A673 (cell line): ENCODE data around the gene TAF4. TPM values are rescaled to one million over a fixed set of nuclear protein-coding genes. Genes with fewer than 3 reads are reported as not detected.
"Not testable (repeated sequence)": the region's sequence is repeated elsewhere in the genome, so short reads cannot be mapped to it uniquely, and the experiment has no call there.

Experiments used
- BruUV-seq: library from RNA; stranded (reverse); fragments of 400-500 nt; replicated peaks from 2 replicates; lab custom pipeline; 2021; lab: Mats Ljungman, UMichigan
- CTCF ChIA-PET: fragments of 300-600 bp; sonication (Branson Sonifier 250); formaldehyde crosslinking; loops from one replicate; lab custom pipeline; 2022; ENCODE audit warnings: antibody characterized with exemption; lab: Charles Lee
- POLR2A ChIA-PET: fragments of 300-600 bp; sonication (Branson Sonifier 250); formaldehyde crosslinking; loops from one replicate; lab custom pipeline; 2022; ENCODE audit warnings: antibody characterized with exemption; ENCODE audit not compliant: low non-redundant PET; lab: Charles Lee
- DNase-seq: peaks from one replicate; pipeline ENCODE4 v3.0.0-alpha.2; 2015; ENCODE audit warnings: low spot score
- H3K27ac ChIP-seq: fragments of 200-600 bp; sonication (generic); 2 replicates; pipeline ENCODE4 v1.5.1; 2016; ENCODE audit warnings: mixed run types, low read depth, mild to moderate bottlenecking, mixed read lengths, antibody characterized with exemption, low read length; ENCODE audit not compliant: poor library complexity, severe bottlenecking
- H3K27me3 ChIP-seq: fragments of 200-600 bp; sonication (generic); replicated peaks from 2 replicates; pipeline ENCODE4 v1.6.1; 2017; ENCODE audit warnings: mixed run types, low read depth, mild to moderate bottlenecking, mixed read lengths, antibody characterized with exemption, low read length; ENCODE audit not compliant: insufficient read depth, poor library complexity
- H3K36me3 ChIP-seq: fragments of 200-600 bp; sonication (generic); 2 replicates; pipeline ENCODE4 v1.6.1; 2016; ENCODE audit warnings: mixed run types, mild to moderate bottlenecking, mixed read lengths, antibody characterized with exemption, low read length; ENCODE audit not compliant: insufficient read depth, poor library complexity, severe bottlenecking
- H3K4me1 ChIP-seq: fragments of 200-600 bp; sonication (generic); 2 replicates; pipeline ENCODE4 v1.6.1; 2017; ENCODE audit warnings: mixed run types, mild to moderate bottlenecking, mixed read lengths, antibody characterized with exemption, low read length; ENCODE audit not compliant: insufficient read depth, poor library complexity, severe bottlenecking
- H3K4me3 ChIP-seq: fragments of 200-600 bp; sonication (generic); 2 replicates; pipeline ENCODE4 v1.5.1; 2016; ENCODE audit warnings: low read depth, mixed run types, mild to moderate bottlenecking, mixed read lengths, low read length; ENCODE audit not compliant: poor library complexity, severe bottlenecking
- H3K9me3 ChIP-seq: fragments of 200-600 bp; sonication (generic); 2 replicates; pipeline ENCODE4 v1.6.1; 2016; ENCODE audit warnings: mixed run types, low read depth, mild to moderate bottlenecking, mixed read lengths, antibody characterized with exemption, low read length; ENCODE audit not compliant: poor library complexity, severe bottlenecking
- CTCF ChIP-seq: fragments of 300-800, 200-600 bp; sonication (generic); conservative IDR thresholded peaks from 2 replicates; pipeline ENCODE4 v1.5.1; 2017; ENCODE audit warnings: low read depth, mild to moderate bottlenecking, antibody characterized with exemption, low read length, moderate library complexity, mixed read lengths
- EZH2 ChIP-seq: fragments of 200-600 bp; sonication (generic); IDR thresholded peaks from 2 replicates; pipeline ENCODE4 v1.6.1; 2017; ENCODE audit warnings: borderline replicate concordance, low read depth, mild to moderate bottlenecking, mixed read lengths, antibody characterized with exemption, low read length; ENCODE audit not compliant: poor library complexity, severe bottlenecking
- intact Hi-C: fragments of 100-400 bp; cut with micrococcal nuclease; formaldehyde crosslinking; loops from one replicate; pipeline ENCODE4 v1.10.0; 2022; ENCODE audit not compliant: unreplicated experiment
- total RNA-seq: library from RNA; stranded (reverse); gene quantifications from 2 replicates; pipeline ENCODE4 v1.2.3, GENCODE V29; 2021

TAF4 gene
- total RNA-seq, 1 experiment from 2014 or later: 37.0 TPM

GRCh38 chr20:61972636-61973508 lies 92.8 kb downstream of the TAF4 start:
- DNase-seq: no peak
- intact Hi-C loops: no loop called here
- Histone ChIP-seq H3K9me3 (no peaks in the 10 kb centered on the region), H3K4me1 (no peaks in the 10 kb centered on the region), H3K4me3 (no peak overlapping the region), H3K36me3 (peaks cover 11% of the 10 kb centered on the region), H3K27ac (no peak overlapping the region), H3K27me3 (no peaks in the 10 kb centered on the region)
- BruUV-seq: no TSS peak
- TF ChIP-seq EZH2: no peak
- TF ChIP-seq CTCF: no peak
- CTCF ChIA-PET: no interaction called here
- POLR2A ChIA-PET: no interaction called here

DNA sequence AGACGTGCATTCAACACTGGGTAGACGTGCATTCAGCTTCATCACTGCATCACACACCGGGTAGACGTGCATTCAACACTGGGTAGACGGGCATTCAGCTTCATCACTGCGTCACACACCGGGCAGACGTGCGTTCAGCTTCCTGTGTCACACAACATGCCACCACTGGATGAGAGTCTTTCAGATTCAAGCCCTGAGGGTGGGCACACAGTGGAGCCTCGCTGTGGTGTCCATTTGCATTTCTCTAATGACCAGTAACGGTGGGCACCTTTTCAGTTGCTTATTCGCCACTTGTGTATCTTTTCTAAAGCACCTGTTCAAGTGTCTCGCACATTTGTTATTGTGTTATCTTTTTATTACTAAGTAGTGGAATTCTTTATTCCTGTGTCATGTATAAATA lies 94.1 kb downstream of the TAF4 start:
- intact Hi-C loops, H3K4me3 ChIP-seq, CTCF ChIA-PET, DNase-seq, H3K27ac ChIP-seq, H3K4me1 ChIP-seq, POLR2A ChIA-PET, H3K27me3 ChIP-seq, H3K9me3 ChIP-seq, BruUV-seq: not testable (repeated sequence)
- H3K36me3 ChIP-seq: peaks cover 11% of the 10 kb centered on the region

GRCh38 chr20:61970357-61970756 lies 95.3 kb downstream of the TAF4 start:
- DNase-seq: no peak
- POLR2A ChIA-PET: no interaction called here
- CTCF ChIA-PET: no interaction called here
- BruUV-seq: no TSS peak
- TF ChIP-seq CTCF (no peak), EZH2 (no peak)
- Histone ChIP-seq H3K4me3 (no peak overlapping the region), H3K9me3 (no peaks in the 10 kb centered on the region), H3K36me3 (peaks cover 11% of the 10 kb centered on the region), H3K27me3 (peaks cover 8% of the 10 kb centered on the region), H3K4me1 (no peaks in the 10 kb centered on the region), H3K27ac (no peak overlapping the region)
- intact Hi-C loops: no loop called here
